HG02970 (cell line): Measurements from ENCODE around the gene UBE2E3.

Source experiments
- ATAC-seq: cut with Tn5 transposase; IDR thresholded peaks from one replicate; pipeline ENCODE4 v1.9.1; 2021; ENCODE audit warnings: mild to moderate bottlenecking, moderate library complexity, moderate number of reproducible peaks; ENCODE audit not compliant: unreplicated experiment, low FRiP score

Gene UBE2E3

DNA sequence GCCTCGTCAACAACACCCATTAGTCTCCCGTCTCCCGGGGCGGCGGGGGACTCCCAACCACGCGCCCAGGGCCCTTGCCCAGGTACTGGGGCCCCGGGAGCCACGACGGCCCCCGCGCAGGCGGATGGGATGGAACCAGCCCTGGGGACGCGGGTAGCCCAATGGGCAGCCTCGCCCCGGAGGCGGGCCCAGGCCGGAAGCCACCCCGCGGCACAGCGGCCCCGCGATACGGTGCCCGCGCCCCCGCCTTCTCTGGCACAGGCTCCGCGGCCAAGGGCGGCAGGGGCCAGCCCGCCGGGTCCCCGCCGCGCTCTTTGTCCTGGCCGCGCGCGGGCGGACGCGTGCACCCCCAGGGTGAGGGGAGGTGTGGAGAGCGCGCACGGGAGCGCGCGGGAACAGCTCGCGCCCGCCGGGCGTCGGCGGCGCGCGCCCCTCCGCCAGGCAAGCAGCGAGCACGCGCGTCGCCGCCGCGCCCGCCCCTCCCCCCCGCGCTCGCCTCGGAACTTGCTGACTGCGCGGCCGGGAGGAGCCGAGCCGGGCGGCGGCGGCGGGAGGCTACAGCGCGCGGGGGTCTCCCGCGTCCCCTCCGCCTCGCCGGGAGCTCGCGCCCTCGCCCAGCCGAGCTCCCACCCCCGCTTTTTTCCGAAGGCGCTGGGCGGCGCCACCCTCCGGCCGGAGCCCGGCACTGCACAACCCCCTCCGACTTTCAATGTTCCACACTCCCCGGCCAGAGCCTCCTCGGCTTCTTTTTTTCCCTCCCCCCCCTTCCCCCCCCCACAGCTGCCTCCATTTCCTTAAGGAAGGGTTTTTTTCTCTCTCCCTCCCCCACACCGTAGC lies at the start of gene UBE2E3:
Gene UBE2E3, plus strand, starts transcription at position 500 of the 837 bp plus-strand sequence. CDS start 1,438 bp downstream, outside the sequence.
- ATAC-seq, result peak; percentile 76

DNA sequence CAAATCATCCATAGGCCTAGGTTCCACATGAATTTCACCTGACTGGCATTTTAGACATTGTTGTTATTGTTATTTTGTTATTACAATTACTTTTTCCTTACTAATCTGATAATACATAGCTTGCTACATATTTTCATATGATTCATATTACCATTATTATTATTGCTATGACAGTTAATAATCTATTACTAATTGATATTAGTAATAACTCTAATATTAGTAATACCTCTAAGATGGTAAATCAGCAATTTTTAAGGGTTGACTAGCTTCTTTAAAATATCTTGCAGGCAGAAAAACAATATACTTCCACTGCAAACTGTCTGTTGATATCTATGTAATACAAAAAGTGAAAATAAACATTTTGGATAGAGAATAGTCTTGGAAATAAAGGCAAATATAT lies 48.6 kb upstream of the UBE2E3 start:
- no peak for ATAC-seq

- ATAC-seq, result no peak
Measured at GRCh38 chr2:180933332-180933731, 47.1 kb upstream of the UBE2E3 start.

- no peak for ATAC-seq
Measured at GRCh38 chr2:180934911-180935310, 45.5 kb upstream of the UBE2E3 start.

- peak; percentile 84 for ATAC-seq
Measured at GRCh38 chr2:180937480-180937879, 42.9 kb upstream of the UBE2E3 start.

DNA sequence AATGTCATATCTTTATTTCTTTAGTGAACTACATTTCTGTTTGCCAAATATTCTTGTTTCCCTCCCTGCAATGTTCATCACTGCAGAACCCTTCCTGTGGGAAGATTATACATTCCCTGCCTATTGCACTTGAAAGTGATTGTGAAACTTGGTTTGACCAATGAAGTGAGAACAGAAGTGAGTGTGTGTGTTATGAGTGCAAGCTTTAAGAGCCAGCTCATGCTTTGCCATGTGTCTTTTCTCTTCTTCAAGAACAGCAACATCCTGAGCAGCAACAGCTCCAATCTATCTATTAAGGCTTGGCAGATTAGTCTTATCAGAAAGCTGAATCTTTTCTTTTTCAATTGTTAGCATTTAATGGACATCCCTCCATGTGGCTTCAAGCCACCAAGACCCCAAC lies 42.0 kb upstream of the UBE2E3 start:
- ATAC-seq, result no peak

- ATAC-seq, result no peak
Measured at GRCh38 chr2:180943275-180943674, 37.1 kb upstream of the UBE2E3 start.

GRCh38 chr2:180944372-180944771 lies 36.0 kb upstream of the UBE2E3 start:
- ATAC-seq, result no peak

GRCh38 chr2:180947208-180947689 lies 33.2 kb upstream of the UBE2E3 start:
- no peak for ATAC-seq

DNA sequence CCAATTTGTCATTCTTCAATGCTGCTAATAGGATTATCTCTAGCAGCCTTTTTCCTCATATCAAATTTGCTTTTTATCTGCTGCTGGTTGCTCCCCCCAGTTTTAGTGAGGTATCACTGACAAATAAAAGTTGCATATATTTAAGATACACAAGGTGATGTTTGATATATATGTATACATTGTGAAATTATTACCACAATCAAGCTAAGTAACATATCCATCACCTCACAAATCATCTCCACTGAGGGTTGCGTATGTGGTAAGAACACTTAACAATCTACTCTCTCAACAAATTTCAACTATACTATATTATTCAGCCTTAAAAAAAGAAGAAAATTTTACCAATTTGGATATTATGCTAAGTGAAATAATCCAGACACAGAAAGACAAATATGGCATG lies 30.5 kb upstream of the UBE2E3 start:
- no peak for ATAC-seq

DNA sequence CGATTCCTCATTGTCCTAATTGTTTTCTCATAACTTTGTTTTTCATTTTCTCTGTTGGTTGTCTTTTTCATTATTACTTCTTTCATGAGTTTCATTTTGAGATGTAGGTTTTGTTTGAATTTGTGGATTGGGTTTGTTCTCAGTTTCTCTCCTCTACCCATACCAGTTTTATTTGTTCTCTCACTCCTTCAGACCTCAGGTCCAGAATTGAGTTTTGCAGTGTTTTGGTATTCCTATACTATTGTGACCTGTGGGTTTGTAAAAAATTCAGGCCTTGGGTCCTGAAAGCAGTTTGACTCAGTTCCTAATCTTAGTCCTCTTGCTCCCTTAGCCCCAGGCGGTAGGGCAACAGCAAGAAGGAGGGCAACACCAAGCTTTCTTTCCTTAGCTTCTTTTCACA lies 28.3 kb upstream of the UBE2E3 start:
- no peak for ATAC-seq

DNA sequence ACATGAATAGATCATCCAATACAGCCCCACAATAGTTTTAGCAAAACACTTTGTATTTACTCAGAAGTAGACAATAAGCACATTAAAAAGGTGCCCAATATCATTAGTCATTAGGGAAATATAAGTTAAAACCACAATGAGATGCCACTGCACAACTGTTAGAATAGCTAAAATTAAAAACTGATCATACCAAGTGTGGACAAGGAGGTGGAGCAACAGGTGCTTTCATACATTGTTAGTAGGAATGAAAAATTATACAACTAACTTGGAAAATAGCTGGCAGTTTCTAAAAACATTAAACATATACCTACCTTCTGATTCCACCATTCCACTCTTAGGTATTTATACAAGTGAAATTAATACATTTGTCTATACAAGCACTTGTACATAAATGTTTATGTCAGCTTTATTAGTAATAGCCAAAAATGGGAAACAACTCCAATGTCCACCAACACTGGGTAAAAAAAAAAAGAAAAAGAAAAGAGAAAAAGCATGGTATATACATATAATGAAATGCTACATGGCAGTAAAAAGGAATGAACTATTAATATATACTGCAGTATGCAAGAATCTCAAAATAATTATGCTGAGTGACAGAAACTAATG lies 27.6 kb upstream of the UBE2E3 start:
- ATAC-seq, result no peak

GRCh38 chr2:180953550-180953949 lies 26.9 kb upstream of the UBE2E3 start:
- ATAC-seq, result no peak

DNA sequence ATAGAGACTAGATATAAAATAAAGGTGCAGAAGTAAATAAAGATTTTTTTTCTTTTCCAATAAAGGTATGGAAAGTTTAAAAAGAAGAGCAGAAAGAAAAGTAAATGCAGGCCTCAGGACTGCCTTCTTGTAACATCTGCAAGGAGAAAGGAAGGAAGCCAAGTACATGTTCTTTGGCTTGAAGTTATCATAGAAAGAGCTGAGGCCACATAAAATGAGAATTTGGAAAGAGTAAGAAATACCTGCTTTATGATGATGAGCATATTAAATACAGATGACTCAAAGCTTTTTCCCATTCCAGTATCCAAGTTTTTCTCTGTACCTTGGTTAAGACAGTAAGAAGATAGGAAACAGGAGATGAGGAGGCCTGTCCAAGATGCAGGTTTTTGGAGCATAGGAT lies 25.3 kb upstream of the UBE2E3 start:
- no peak for ATAC-seq

DNA sequence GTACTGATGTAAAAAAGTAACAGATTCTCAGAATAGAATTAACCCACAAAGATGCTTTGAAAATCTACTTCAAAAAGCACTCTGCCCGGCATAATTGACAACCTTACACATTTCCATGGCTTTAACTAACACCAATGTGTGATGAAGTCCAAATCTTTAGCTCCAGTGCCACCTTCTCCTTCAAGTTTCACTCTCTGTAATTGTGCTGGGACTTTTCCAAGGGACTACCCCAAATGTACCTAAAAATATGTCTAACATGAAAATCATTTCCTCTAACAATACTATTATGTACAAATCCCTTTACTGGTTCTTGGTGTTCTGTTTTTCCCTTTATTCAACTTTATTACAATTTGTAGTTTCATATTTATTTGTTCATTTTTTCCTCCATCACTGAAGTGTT lies 20.6 kb upstream of the UBE2E3 start:
- ATAC-seq, result no peak

DNA sequence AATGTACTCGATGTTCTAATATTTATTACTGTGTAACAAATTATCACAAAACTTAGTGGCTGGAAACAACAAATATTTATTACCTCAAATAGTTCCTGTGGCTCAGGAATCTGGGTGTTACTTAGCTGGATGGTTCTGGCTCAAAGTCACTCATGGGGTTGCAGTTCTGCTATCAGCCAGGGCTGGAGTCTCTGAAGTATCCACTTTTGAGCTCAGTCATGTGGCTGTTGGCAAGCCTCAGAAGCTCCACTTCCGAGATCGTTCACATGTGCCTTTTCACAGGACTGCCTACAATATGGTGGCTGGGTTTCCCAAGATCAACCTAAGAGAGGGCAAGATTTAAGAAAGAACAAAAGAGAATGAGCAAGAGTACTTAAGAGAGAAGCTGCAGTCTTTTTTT lies 19.4 kb upstream of the UBE2E3 start:
- no peak for ATAC-seq

GRCh38 chr2:180962727-180963314 lies 17.6 kb upstream of the UBE2E3 start:
- ATAC-seq, result no peak

- no peak for ATAC-seq
Measured at GRCh38 chr2:180966378-180966777, 14.0 kb upstream of the UBE2E3 start.

DNA sequence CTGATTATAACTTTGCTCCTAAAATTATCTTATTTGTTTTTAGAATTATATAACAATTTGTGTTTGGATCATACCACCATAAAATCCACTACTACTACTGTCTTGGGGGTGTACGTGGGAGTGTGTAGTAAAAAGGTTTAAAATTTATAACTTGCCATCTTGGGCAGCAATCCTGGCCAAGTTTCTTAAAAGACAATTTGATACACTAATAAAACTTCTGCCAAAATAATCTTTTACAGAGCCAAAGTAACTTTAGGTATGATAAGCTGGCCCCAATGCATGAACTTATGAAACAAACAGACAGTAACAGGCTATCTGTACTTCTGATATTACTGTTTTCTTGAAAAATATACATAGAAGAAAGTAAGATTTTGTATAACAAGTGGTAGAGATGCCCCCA lies 11.3 kb upstream of the UBE2E3 start:
- no peak for ATAC-seq

GRCh38 chr2:180970016-180970415 lies 10.4 kb upstream of the UBE2E3 start:
- ATAC-seq, result no peak

DNA sequence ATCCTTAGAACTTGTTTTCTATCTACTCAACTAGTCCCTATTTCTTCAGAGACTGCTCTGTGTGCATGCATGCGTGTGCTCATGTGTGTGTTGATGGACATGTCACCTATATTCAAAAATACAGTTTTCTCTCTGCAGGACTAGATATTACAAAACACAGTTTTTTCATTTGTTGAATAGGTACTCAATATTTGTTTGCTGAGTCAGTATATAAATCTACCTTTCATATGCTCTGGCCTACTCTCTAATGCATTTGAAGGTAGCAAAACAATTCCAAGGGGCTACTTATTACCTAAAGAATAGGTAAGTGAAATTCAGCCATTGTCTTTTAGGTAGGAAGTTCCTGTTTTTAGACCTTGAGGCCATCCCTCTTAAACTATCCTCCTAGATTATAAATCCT lies 8.6 kb upstream of the UBE2E3 start:
- no peak for ATAC-seq

GRCh38 chr2:180975585-180975984 lies 4.8 kb upstream of the UBE2E3 start:
- no peak for ATAC-seq
